Keratinocyte (primary cell): ENCODE results near the gene DENND4A. TPM values are rescaled to one million over a fixed set of nuclear protein-coding genes. Genes with fewer than 3 reads are reported as not detected.

ENCODE experiments used
- DNase-seq: peaks from one replicate; pipeline ENCODE4 v3.0.0-alpha.2; 2011; ENCODE audit warnings: low read depth, missing footprints, low spot score
- FAIRE-seq: peaks from 2 replicates; lab custom pipeline; 2011; peaks lifted over from hg19 to GRCh38; lab: Jason Lieb, UNC
- H2AFZ ChIP-seq: 2 replicates; pipeline ENCODE4 v1.6.0; 2012; ENCODE audit warnings: low read length, control low read depth, inconsistent platforms; ENCODE audit not compliant: control insufficient read depth
- H3K27ac ChIP-seq: 2 replicates; pipeline ENCODE4 v1.5.1; 2011; ENCODE audit warnings: low read length; ENCODE audit not compliant: control insufficient read depth, insufficient read depth
- H3K27me3 ChIP-seq: 3 replicates; pipeline ENCODE4 v1.6.0; 2011; ENCODE audit warnings: low read length; ENCODE audit not compliant: control insufficient read depth, insufficient read depth; ENCODE audit errors: extremely low read depth
- H3K36me3 ChIP-seq, 2 experiments: 2 replicates in 1 of 2; 3 replicates in 1 of 2; pipeline ENCODE4 v1.5.1; 2011; ENCODE audit warnings: low read length in 2 of 2, mild to moderate bottlenecking in 1 of 2; ENCODE audit not compliant: control insufficient read depth in 2 of 2, insufficient read depth in 2 of 2; ENCODE audit errors: extremely low read depth in 1 of 2
- H3K4me1 ChIP-seq: 3 replicates; pipeline ENCODE4 v1.5.1; 2011; ENCODE audit warnings: low read length; ENCODE audit not compliant: control insufficient read depth, insufficient read depth; ENCODE audit errors: extremely low read depth
- H3K4me2 ChIP-seq: 3 replicates; pipeline ENCODE4 v1.6.0; 2011; ENCODE audit warnings: low read depth, low read length; ENCODE audit not compliant: control insufficient read depth, insufficient read depth; ENCODE audit errors: extremely low read depth
- H3K4me3 ChIP-seq, 3 experiments: fragments of 200-600 bp in 1 of 3; sonication (generic) in 1 of 3; 2 replicates in 2 of 3; 3 replicates in 1 of 3; pipeline ENCODE4 v1.5.1; 2011 to 2016; ENCODE audit warnings: low read length in 3 of 3, mild to moderate bottlenecking in 3 of 3, control low read depth in 2 of 3, inconsistent platforms in 1 of 3, low read depth in 1 of 3, mixed read lengths in 1 of 3, mixed run types in 1 of 3, moderate library complexity in 1 of 3; ENCODE audit not compliant: control insufficient read depth in 2 of 3, insufficient read depth in 2 of 3; ENCODE audit errors: extremely low read depth in 1 of 3
- H3K79me2 ChIP-seq: 2 replicates; pipeline ENCODE4 v1.6.0; 2012; ENCODE audit warnings: low read length; ENCODE audit not compliant: control insufficient read depth, insufficient read depth
- H3K9ac ChIP-seq: 3 replicates; pipeline ENCODE4 v1.6.0; 2011; ENCODE audit warnings: low read length; ENCODE audit not compliant: control insufficient read depth, insufficient read depth; ENCODE audit errors: extremely low read depth
- H3K9me1 ChIP-seq: 3 replicates; pipeline ENCODE4 v1.6.0; 2011; ENCODE audit warnings: low read length; ENCODE audit not compliant: control insufficient read depth, insufficient read depth; ENCODE audit errors: extremely low read depth
- H3K9me3 ChIP-seq: 2 replicates; pipeline ENCODE4 v1.5.1; 2012; ENCODE audit warnings: low read depth, low read length; ENCODE audit not compliant: control insufficient read depth
- H4K20me1 ChIP-seq: 3 replicates; pipeline ENCODE4 v1.6.0; 2011; ENCODE audit warnings: low read length; ENCODE audit not compliant: control insufficient read depth, insufficient read depth; ENCODE audit errors: extremely low read depth
- EZH2 ChIP-seq: IDR thresholded peaks from one replicate; pipeline ENCODE4 v1.6.1; 2012; ENCODE audit warnings: inconsistent platforms, mild to moderate bottlenecking, low read length, moderate library complexity
- dilution Hi-C: fragments of 300-500 bp; cut with MboI; formaldehyde crosslinking; loops from one replicate; pipeline ENCODE4 v1.7.0; 2020; ENCODE audit warnings: low sequenced_read_pairs; ENCODE audit not compliant: extremely low pct_ligation_motif_present
- polyA plus RNA-seq, 5 experiments: library from polyadenylated mRNA; depleted of rRNA in 3 of 5; stranded (reverse) in 3 of 5; stranded (forward) in 1 of 5; unstranded in 1 of 5; fragments of >200 nt; gene quantifications; 1 replicate in 1 of 5; 2 replicates in 3 of 5; 3 replicates in 1 of 5; pipeline versions ENCODE4 v1.2.1 to v1.2.3, GENCODE V29; 2011 to 2012; ENCODE audit warnings: missing spikeins in 2 of 5, low read depth in 1 of 5, low replicate concordance in 1 of 5
- TF ChIP-seq, protein P1 (sequence below), 3 experiments: IDR thresholded peaks in 1 of 3; conservative IDR thresholded peaks in 1 of 3; optimal IDR thresholded peaks in 1 of 3; 2 replicates in 2 of 3; 3 replicates in 1 of 3; pipeline versions ENCODE3 to v1.5.1; 2011; ENCODE audit warnings: low read length in 3 of 3, mild to moderate bottlenecking in 3 of 3, moderate library complexity in 2 of 3, control low read depth in 1 of 3, inconsistent platforms in 1 of 3; ENCODE audit not compliant: insufficient read depth in 2 of 3; ENCODE audit errors: extremely low read depth in 1 of 3

Gene DENND4A
- polyA plus RNA-seq, 1 donor (not counting 4 experiments of a cell fraction or from before 2014, with no cell fraction given), result 10.0 TPM

DNA sequence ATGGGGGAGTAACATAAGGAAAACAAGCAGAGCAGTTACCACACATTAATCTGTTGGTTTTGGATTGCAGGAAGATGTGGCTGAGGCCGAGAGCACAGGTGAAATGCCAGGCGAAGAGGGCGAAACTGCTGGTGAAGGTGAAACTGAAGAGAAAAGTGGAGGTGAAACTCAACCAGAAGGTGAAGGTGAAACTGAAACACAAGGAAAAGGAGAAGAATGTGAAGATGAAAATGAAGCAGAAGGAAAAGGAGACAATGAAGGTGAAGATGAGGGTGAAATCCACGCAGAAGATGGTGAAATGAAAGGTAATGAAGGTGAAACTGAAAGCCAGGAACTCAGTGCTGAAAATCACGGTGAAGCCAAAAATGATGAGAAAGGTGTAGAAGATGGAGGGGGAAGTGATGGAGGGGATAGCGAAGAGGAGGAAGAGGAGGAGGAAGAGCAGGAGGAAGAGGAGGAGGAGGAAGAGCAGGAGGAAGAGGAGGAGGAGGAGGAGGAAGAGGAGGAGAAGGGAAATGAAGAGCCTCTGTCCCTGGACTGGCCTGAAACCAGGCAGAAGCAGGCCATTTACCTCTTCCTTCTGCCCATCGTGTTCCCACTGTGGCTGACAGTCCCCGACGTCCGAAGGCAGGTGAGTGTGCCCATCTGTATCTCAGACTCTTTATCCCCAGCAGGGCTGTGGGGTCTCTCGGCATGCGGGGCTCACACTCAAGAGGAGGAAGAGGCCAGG, 141.6 kb downstream of the DENND4A start:
- H3K27ac ChIP-seq, result no peak overlapping the region
- H3K4me1 ChIP-seq, result peaks cover 28% of the 10 kb centered on the region
- no peaks in the 10 kb centered on the region for H4K20me1 ChIP-seq
- peaks cover 2% of the 10 kb centered on the region for H3K9me1 ChIP-seq
- no peaks in the 10 kb centered on the region for H3K79me2 ChIP-seq
- H2AFZ ChIP-seq, result no peak overlapping the region
- no peak overlapping the region for H3K9ac ChIP-seq
- TF ChIP-seq EZH2, result no peak
- TF ChIP-seq, protein P1, sequence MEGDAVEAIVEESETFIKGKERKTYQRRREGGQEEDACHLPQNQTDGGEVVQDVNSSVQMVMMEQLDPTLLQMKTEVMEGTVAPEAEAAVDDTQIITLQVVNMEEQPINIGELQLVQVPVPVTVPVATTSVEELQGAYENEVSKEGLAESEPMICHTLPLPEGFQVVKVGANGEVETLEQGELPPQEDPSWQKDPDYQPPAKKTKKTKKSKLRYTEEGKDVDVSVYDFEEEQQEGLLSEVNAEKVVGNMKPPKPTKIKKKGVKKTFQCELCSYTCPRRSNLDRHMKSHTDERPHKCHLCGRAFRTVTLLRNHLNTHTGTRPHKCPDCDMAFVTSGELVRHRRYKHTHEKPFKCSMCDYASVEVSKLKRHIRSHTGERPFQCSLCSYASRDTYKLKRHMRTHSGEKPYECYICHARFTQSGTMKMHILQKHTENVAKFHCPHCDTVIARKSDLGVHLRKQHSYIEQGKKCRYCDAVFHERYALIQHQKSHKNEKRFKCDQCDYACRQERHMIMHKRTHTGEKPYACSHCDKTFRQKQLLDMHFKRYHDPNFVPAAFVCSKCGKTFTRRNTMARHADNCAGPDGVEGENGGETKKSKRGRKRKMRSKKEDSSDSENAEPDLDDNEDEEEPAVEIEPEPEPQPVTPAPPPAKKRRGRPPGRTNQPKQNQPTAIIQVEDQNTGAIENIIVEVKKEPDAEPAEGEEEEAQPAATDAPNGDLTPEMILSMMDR (optimal IDR thresholded peaks at IDR 0.05 in 1 of 3, IDR thresholded peaks at IDR 0.05 in 1 of 3, conservative IDR thresholded peaks at IDR 0.05 in 1 of 3; ENCODE audit: extremely low read depth in 1 of 3, insufficient read depth in 2 of 3, low read length in 3 of 3), result no peak
- FAIRE-seq, result no peak
- no peak for DNase-seq
- no peaks in the 10 kb centered on the region for H3K9me3 ChIP-seq
- no peak overlapping the region for H3K4me2 ChIP-seq
- no peak overlapping the region for H3K4me3 ChIP-seq
- dilution Hi-C loops, result no loop called here
- H3K27me3 ChIP-seq, result no peaks in the 10 kb centered on the region
- peaks cover 0 to 4% of the 10 kb centered on the region in 2 experiments for H3K36me3 ChIP-seq

DNA sequence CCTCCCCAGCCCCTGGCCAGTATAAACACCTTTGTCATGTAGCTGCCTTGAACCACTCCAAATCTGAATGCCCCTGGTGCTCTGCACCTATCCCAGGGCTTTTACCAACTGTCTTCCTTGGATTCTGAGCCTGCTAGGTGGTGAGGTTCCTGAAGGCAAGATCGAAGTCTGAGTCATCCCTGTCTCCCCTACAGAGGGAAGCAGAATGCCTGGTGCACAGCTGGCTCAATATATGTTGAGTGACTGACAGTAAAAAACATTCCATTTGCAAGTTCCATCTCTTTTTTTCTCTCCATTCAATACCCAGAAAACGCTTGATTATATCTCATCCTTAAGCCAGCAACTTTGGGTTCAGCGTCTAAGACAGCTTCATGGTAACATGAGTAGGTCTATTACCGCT, 145.6 kb downstream of the DENND4A start:
- DNase-seq, result no peak
- dilution Hi-C loops, result no loop called here

More for the DNA sequence above, 145.6 kb downstream of the DENND4A start:
- Histone ChIP-seq H2AFZ (no peak overlapping the region), H3K9me1 (peaks cover 2% of the 10 kb centered on the region), H3K27ac (no peak overlapping the region), H3K4me1 (peaks cover 14% of the 10 kb centered on the region), H3K9me3 (no peaks in the 10 kb centered on the region), H3K9ac (no peak overlapping the region), H3K27me3 (no peaks in the 10 kb centered on the region), H3K36me3 (no peaks in the 10 kb centered on the region), H4K20me1 (no peaks in the 10 kb centered on the region), H3K4me3 (no peak overlapping the region), H3K4me2 (no peak overlapping the region), H3K79me2 (no peaks in the 10 kb centered on the region)
- no peak for FAIRE-seq
- TF ChIP-seq, protein P1 (optimal IDR thresholded peaks at IDR 0.05 in 1 of 3, IDR thresholded peaks at IDR 0.05 in 1 of 3, conservative IDR thresholded peaks at IDR 0.05 in 1 of 3; ENCODE audit: extremely low read depth in 1 of 3, insufficient read depth in 2 of 3, low read length in 3 of 3), result no peak
- TF ChIP-seq EZH2, result no peak
